ENCODE data around the gene CBX6. TPM values are rescaled to one million over a fixed set of nuclear protein-coding genes. Genes with fewer than 3 reads are reported as not detected.

Gene CBX6
- polyA plus RNA-seq, 2 of the 4 experiments (the other 2 are of a cell fraction) = 9.8 to 24.0 TPM

- H3K27ac ChIP-seq = no peak overlapping the region
- no peak overlapping the region for H3K4me3 ChIP-seq
- ATAC-seq = no peak
- TF ChIP-seq POLR2A (IDR thresholded peaks at IDR 0.05; ENCODE audit: low read length) (no peak), MAFK (IDR thresholded peaks at IDR 0.05; ENCODE audit: partially characterized antibody) (no peak), ZC3H11A (IDR thresholded peaks at IDR 0.05) (no peak), CTCF (IDR thresholded peaks at IDR 0.05) (no peak), HOXA7 (CRISPR knock-in tag; IDR thresholded peaks at IDR 0.05) (no peak), MYC (IDR thresholded peaks at IDR 0.05; ENCODE audit: borderline replicate concordance, low read length) (no peak), HMGXB4 (CRISPR knock-in tag; IDR thresholded peaks at IDR 0.05; ENCODE audit: borderline replicate concordance) (no peak), USF2 (IDR thresholded peaks at IDR 0.05) (no peak), ZSCAN20 (CRISPR knock-in tag; IDR thresholded peaks at IDR 0.05) (no peak), CHD4 (IDR thresholded peaks at IDR 0.05; ENCODE audit: borderline replicate concordance) (no peak), MAX (IDR thresholded peaks at IDR 0.05) (no peak), HEYL (CRISPR knock-in tag; IDR thresholded peaks at IDR 0.05) (no peak), PHF8 (IDR thresholded peaks at IDR 0.05; ENCODE audit: borderline replicate concordance, low read depth) (no peak), ZFP36 (IDR thresholded peaks at IDR 0.05; ENCODE audit: borderline replicate concordance, partially characterized antibody) (no peak)
- ChIA-PET POLR2A (no interaction called here), CTCF (interaction anchor here (0.6 to 1.6 kb wide), 6 partner anchors 10 to 56 kb away, joined by 3 to 5 read pairs (median 3); no protein-coding TSS in a partner anchor)
- no peaks in the 10 kb centered on the region for H3K9me3 ChIP-seq
- H3K4me2 ChIP-seq = no peak overlapping the region
- no peak for FAIRE-seq
- no peak for DNase-seq (ENCODE audit: low read depth in 1 of 2, low spot score in 1 of 2)
- 50% methylated on average over 2 of the region's 2 CpGs for WGBS (ENCODE audit: missing lambda C conversion rate)
- peaks cover 1% of the 10 kb centered on the region for H3K4me1 ChIP-seq
Observed at GRCh38 chr22:38823637-38824036, 48.4 kb downstream of the CBX6 start.

GRCh38 chr22:38823076-38823475, 48.9 kb downstream of the CBX6 start:
- TF ChIP-seq ESRRA (IDR thresholded peaks at IDR 0.05; ENCODE audit: borderline replicate concordance, low read length) = no peak
- TF ChIP-seq NFE2L2 (conservative IDR thresholded peaks at IDR 0.05; ENCODE audit: low read length) = no peak
- no peak for TF ChIP-seq HEYL (CRISPR knock-in tag; IDR thresholded peaks at IDR 0.05)
- no peak for TF ChIP-seq FOSB (CRISPR knock-in tag; IDR thresholded peaks at IDR 0.05)
- TF ChIP-seq HOXB13 (CRISPR knock-in tag; IDR thresholded peaks at IDR 0.05; ENCODE audit: low read depth) = no peak
- no peak for TF ChIP-seq USF2 (IDR thresholded peaks at IDR 0.05)
- no peak for TF ChIP-seq EHMT2 (IDR thresholded peaks at IDR 0.05; ENCODE audit: low read depth)
- TF ChIP-seq HES2 (IDR thresholded peaks at IDR 0.05) = no peak
- no peak for TF ChIP-seq MAX (IDR thresholded peaks at IDR 0.05)
- TF ChIP-seq HOXB5 (CRISPR knock-in tag; IDR thresholded peaks at IDR 0.05) = no peak
- TF ChIP-seq JUN (IDR thresholded peaks at IDR 0.05) = no peak
- no peak for TF ChIP-seq RCOR1 (IDR thresholded peaks at IDR 0.05; ENCODE audit: low read depth, low read length)
- TF ChIP-seq POLR2AphosphoS2 (conservative IDR thresholded peaks at IDR 0.05; ENCODE audit: low read length) = no peak
- Histone ChIP-seq H3K27ac (no peak overlapping the region), H3K4me2 (no peak overlapping the region), H3K4me3 (no peak overlapping the region), H3K4me1 (no peaks in the 10 kb centered on the region), H3K9me3 (no peaks in the 10 kb centered on the region)
- ChIA-PET CTCF (interaction anchor here (0.6 to 1.6 kb wide), 4 partner anchors 14 to 56 kb away, joined by 3 to 5 read pairs (median 3); no protein-coding TSS in a partner anchor), POLR2A (no interaction called here)
- 80% methylated on average over 1 of the region's 4 CpGs for WGBS (ENCODE audit: missing lambda C conversion rate)
- DNase-seq (ENCODE audit: low read depth in 1 of 2, low spot score in 1 of 2) (no peak), FAIRE-seq (no peak), ATAC-seq (no peak)

Data from A549 (cell line).